Heart left ventricle (tissue), 13 donors: Measurements from ENCODE around the gene CD300LB.

Source experiments
- CTCF ChIP-seq, 12 donors: fragments of 200-600 bp; sonication (generic) in 4 of 12; IDR thresholded peaks; one replicate each; pipeline versions ENCODE4 v1.5.0 to v1.8.0; 2018 to 2022; ENCODE audit warnings: antibody characterized with exemption in 12 of 12, mild to moderate bottlenecking in 5 of 12
- POLR2A ChIP-seq, 2 donors: fragments of 450-650 bp; IDR thresholded peaks; one replicate each; pipeline ENCODE4 v1.6.1; 2017; ENCODE audit warnings: antibody characterized with exemption in 2 of 2, mild to moderate bottlenecking in 2 of 2, moderate library complexity in 2 of 2
- donor health status: ischemic (EF 13 %, LVEDD 7.1; RV severe dilation, severe dysfunction).
- donor health status: DM: no; HTN: yes; CAD: no.
- donor health status: DM: no; HTN: no; CAD: no.
- donor health status: ischemic (EF 25% LVEDD 6.9; RV normal size, moderate dysfunction).
- donor health status: ischemic (EF 25% LVEDD 5.7; RV mildly dilated, moderate dysfunction).
- donor health status: ischemic (EF 35%, LVEDD 5.7; RV mildly dilated, moderate dysfunction).
- donor health status: nonischemic (EF 11% LVEDD 7.7; RV severe dilation, severe dysfunction).
- donor health status: DM: yes; HTN: yes; CAD: no.
- donor health status: PGD.
- donor health status: ischemic (EF 29% LVEDD 5.4; RV normal size, mild dysfunction).
- donor health status: nonischemic (EF 23%, LVEDD 6.1; RV moderate dilation, normal function).

GRCh38 chr17:74574489-74575142, 43.3 kb upstream of the CD300LB start:
- TF ChIP-seq CTCF (IDR thresholded peaks at IDR 0.05) (no peak), POLR2A (IDR thresholded peaks at IDR 0.05) (no peak)
